T-helper 2 cell treated with Interferon-gamma antibody and Interleukin-4, amounts not matched to agents 5 μg/mL and 100 μg/mL, for 36 hours (primary cell): ENCODE results near the gene KLHL11.

Source experiments
- DNase-seq: peaks from one replicate; pipeline ENCODE4 v3.0.0; 2021; ENCODE audit warnings: low spot score
- H3K27ac Mint-ChIP-seq: one replicate; pipeline ENCODE4 v1.8.0; 2021; ENCODE audit warnings: mild to moderate bottlenecking, mixed read lengths
- H3K27me3 Mint-ChIP-seq: one replicate; pipeline ENCODE4 v1.8.0; 2021; ENCODE audit warnings: low read depth, mixed read lengths
- H3K36me3 Mint-ChIP-seq: one replicate; pipeline ENCODE4 v1.8.0; 2021; ENCODE audit warnings: low read depth, mixed read lengths
- H3K4me1 Mint-ChIP-seq: one replicate; pipeline ENCODE4 v1.8.0; 2021; ENCODE audit warnings: low read depth, mixed read lengths
- H3K4me3 Mint-ChIP-seq: one replicate; pipeline ENCODE4 v1.8.0; 2022; ENCODE audit warnings: mild to moderate bottlenecking, moderate library complexity, mixed read lengths
- H3K9me3 Mint-ChIP-seq: one replicate; pipeline ENCODE4 v1.8.0; 2021; ENCODE audit warnings: mixed read lengths

KLHL11 gene, protein sequence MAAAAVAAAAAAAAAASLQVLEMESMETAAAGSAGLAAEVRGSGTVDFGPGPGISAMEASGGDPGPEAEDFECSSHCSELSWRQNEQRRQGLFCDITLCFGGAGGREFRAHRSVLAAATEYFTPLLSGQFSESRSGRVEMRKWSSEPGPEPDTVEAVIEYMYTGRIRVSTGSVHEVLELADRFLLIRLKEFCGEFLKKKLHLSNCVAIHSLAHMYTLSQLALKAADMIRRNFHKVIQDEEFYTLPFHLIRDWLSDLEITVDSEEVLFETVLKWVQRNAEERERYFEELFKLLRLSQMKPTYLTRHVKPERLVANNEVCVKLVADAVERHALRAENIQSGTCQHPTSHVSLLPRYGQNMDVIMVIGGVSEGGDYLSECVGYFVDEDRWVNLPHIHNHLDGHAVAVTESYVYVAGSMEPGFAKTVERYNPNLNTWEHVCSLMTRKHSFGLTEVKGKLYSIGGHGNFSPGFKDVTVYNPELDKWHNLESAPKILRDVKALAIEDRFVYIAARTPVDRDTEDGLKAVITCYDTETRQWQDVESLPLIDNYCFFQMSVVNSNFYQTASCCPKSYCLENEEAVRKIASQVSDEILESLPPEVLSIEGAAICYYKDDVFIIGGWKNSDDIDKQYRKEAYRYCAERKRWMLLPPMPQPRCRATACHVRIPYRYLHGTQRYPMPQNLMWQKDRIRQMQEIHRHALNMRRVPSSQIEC

DNA sequence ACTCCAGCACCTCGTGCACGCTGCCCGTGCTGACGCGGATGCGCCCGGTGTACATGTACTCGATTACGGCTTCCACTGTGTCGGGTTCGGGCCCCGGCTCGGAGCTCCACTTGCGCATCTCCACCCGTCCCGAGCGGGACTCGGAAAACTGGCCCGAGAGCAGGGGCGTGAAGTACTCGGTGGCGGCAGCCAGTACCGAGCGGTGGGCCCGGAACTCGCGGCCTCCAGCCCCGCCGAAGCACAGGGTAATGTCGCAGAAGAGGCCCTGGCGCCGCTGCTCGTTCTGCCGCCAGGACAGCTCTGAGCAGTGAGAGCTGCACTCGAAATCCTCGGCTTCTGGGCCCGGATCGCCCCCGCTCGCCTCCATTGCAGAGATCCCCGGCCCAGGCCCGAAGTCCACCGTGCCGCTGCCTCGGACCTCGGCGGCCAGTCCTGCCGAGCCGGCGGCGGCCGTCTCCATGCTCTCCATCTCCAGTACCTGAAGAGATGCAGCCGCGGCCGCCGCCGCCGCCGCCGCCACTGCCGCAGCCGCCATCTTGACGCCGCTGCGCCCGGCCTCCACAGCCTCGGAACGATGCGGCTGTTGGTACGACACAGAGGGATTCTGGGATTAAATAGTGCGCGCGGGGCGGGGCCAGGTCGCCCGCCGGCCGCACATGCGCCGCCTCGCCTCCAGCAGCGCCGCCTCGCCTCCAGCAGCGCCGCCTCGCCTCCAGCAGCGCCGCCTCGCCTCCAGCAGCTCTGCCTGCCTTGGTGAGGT lies at the start of gene KLHL11:
TSS of gene KLHL11 (minus strand) at position 588 of the 760 bp plus-strand sequence. CDS start at position 535, 53 bp downstream.
- DNase-seq, result peak; percentile 92
- no peaks in the 10 kb centered on the region for H3K27me3 Mint-ChIP-seq
- peak within 1 kb of the TSS; percentile 86 for H3K27ac Mint-ChIP-seq
- no peak within 1 kb of the TSS for H3K4me3 Mint-ChIP-seq
- H3K36me3 Mint-ChIP-seq, result peaks cover 35% of the 10 kb centered on the region
- no peaks in the 10 kb centered on the region for H3K9me3 Mint-ChIP-seq
- peaks cover 47% of the 10 kb centered on the region for H3K4me1 Mint-ChIP-seq

DNA sequence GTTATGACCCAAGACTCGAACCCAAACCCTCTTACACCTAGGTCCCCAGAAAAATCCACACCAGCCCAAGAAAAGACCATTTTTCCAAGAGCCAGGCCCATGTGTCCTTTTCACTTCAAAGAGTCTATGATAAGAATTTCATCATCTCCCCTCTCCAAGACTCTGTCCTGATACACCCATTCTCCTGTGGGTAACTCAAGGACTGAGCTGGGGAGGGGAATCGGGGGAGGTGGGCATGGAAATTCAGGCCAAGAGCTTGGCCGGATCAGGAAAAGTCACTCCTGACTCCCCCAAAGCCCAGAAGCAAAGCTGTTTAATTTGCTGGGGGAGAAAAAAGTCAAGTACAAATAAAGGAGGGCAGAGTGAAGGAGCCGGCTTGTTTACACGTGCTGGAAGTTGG lies 49.8 kb upstream of the KLHL11 start:
- no peak for DNase-seq
- H3K4me1 Mint-ChIP-seq, result peaks cover 34% of the 10 kb centered on the region
- H3K36me3 Mint-ChIP-seq, result peaks cover 46% of the 10 kb centered on the region
- H3K9me3 Mint-ChIP-seq, result no peaks in the 10 kb centered on the region
- H3K27ac Mint-ChIP-seq, result no peak overlapping the region
- no peaks in the 10 kb centered on the region for H3K27me3 Mint-ChIP-seq
- H3K4me3 Mint-ChIP-seq, result no peak overlapping the region

DNA sequence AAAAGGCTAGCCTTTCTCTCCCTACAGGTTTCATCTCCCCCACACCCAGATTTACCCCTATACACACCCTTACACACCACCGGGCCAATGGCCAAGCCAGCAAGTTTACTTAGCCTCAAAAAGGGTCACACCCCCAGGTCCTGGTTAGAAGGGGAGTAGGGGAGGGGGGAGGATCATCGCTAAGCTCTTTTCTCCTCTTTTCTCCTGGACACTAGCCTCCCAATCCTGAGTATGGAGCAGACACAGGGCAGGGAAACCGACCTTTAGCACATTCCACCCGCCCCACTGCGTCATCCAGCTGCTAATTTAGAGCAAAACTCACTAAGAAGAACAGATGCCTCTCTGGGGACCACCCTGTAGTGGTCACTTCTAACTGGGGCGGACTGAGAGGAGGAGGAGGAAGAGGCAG lies 49.1 kb upstream of the KLHL11 start:
- Mint-ChIP-seq H3K9me3 (no peaks in the 10 kb centered on the region), H3K36me3 (peaks cover 53% of the 10 kb centered on the region), H3K4me3 (no peak overlapping the region), H3K27me3 (no peaks in the 10 kb centered on the region), H3K27ac (no peak overlapping the region), H3K4me1 (peaks cover 28% of the 10 kb centered on the region)
- no peak for DNase-seq

DNA sequence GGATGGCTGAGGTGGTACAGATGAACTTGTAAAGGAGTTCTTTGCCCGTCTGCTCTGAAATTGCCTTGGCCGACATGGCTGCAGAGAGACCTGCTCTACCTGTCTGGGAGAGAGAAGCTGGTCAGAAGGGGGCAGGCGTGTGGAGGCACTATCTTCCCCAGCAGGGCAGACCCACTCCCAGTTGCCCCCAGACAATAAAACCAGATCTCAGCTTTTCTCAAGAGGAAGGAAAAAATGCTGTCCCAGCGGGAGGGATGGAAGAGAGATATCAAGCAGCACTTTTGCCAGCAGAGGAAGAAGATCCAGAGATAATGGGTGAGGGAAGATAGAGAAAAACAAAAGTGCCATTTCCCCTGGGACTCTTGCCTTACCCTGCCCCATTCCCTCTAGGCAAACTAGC lies 48.6 kb upstream of the KLHL11 start:
- H3K9me3 Mint-ChIP-seq, result no peaks in the 10 kb centered on the region
- no peak overlapping the region for H3K4me3 Mint-ChIP-seq
- H3K36me3 Mint-ChIP-seq, result peaks cover 54% of the 10 kb centered on the region
- H3K4me1 Mint-ChIP-seq, result peaks cover 26% of the 10 kb centered on the region
- H3K27me3 Mint-ChIP-seq, result no peaks in the 10 kb centered on the region
- DNase-seq, result no peak
- peak overlapping the region; percentile 43 for H3K27ac Mint-ChIP-seq

DNA sequence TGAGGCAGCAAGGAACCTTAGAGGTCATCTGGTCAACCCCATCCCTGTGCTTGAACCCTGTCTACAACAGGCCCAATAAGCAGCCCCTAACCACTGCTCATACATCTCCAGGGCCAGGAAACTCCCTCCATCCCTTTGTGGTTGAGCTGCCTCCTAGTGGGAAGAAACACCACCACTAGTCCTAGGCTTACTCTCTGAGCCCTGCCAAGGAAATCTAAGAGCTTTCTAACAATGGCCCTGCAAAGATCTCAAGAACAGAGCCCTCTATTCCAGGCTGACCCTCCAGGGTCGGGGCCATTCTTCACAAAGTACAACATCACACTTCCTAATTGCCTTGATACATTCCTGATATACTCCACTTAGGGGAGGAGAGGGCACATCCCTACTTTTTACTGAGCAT lies 47.7 kb upstream of the KLHL11 start:
- no peak for DNase-seq
- H3K4me3 Mint-ChIP-seq, result no peak overlapping the region
- peaks cover 58% of the 10 kb centered on the region for H3K36me3 Mint-ChIP-seq
- no peaks in the 10 kb centered on the region for H3K27me3 Mint-ChIP-seq
- H3K9me3 Mint-ChIP-seq, result no peaks in the 10 kb centered on the region
- H3K4me1 Mint-ChIP-seq, result peaks cover 26% of the 10 kb centered on the region
- no peak overlapping the region for H3K27ac Mint-ChIP-seq

DNA sequence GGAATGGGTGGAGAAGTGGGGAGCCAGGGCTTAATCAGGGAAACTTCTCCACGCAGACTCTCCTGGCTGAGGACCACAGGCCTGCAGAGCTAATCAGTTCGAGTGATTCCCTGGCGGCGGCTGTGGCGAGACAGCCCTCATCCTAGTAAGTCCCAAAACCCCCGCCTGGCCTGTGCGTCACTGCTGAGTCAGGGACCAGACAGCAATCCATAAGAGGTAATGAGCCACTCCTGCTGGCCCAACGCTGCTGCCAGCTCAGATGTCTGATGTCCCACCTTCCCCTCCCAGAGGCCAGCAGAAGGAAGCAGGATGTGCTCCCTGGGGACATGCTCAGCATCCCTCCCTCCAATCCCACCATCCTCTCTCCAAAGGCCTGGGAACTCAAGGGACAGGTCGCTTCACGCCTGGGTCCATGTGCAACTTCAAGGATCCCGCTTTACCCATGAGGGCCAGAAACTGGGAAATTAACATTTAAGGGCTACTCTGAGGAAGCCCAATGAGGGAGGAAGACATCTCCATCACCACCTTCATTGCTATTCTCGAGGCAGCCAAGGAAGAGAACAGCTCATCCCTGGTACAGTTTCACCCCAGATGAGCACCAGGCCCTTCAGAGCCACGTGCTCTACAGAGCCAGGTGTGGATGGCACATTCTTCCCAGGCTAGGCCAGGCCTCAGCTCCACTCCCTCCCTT lies 45.6 kb upstream of the KLHL11 start:
- peaks cover 62% of the 10 kb centered on the region for H3K36me3 Mint-ChIP-seq
- H3K27ac Mint-ChIP-seq, result no peak overlapping the region
- H3K27me3 Mint-ChIP-seq, result no peaks in the 10 kb centered on the region
- no peaks in the 10 kb centered on the region for H3K9me3 Mint-ChIP-seq
- DNase-seq, result no peak
- peaks cover 18% of the 10 kb centered on the region for H3K4me1 Mint-ChIP-seq
- no peak overlapping the region for H3K4me3 Mint-ChIP-seq

DNA sequence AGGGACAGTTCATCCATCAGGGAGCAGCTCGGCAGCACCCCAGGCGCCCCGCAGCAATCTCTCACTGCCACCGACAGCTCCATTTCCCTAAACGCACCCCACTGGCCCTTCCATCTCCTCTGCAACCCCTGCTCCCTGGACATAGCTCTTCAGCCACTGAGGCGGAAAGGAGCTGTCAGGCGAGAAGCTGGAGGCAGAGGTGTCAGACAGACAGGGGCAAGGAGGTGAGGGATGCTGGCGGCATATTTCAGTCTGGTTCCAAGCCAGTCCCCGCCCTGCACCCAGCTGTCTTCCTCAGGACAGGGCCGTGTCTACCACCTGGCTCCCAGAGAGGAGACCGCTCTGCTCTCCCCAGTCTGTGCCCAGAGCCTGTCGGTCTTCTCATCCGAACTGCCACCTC lies 43.9 kb upstream of the KLHL11 start:
- no peak overlapping the region for H3K27ac Mint-ChIP-seq
- H3K4me3 Mint-ChIP-seq, result no peak overlapping the region
- no peak for DNase-seq
- no peaks in the 10 kb centered on the region for H3K9me3 Mint-ChIP-seq
- H3K27me3 Mint-ChIP-seq, result no peaks in the 10 kb centered on the region
- peaks cover 63% of the 10 kb centered on the region for H3K36me3 Mint-ChIP-seq
- H3K4me1 Mint-ChIP-seq, result peaks cover 5% of the 10 kb centered on the region

DNA sequence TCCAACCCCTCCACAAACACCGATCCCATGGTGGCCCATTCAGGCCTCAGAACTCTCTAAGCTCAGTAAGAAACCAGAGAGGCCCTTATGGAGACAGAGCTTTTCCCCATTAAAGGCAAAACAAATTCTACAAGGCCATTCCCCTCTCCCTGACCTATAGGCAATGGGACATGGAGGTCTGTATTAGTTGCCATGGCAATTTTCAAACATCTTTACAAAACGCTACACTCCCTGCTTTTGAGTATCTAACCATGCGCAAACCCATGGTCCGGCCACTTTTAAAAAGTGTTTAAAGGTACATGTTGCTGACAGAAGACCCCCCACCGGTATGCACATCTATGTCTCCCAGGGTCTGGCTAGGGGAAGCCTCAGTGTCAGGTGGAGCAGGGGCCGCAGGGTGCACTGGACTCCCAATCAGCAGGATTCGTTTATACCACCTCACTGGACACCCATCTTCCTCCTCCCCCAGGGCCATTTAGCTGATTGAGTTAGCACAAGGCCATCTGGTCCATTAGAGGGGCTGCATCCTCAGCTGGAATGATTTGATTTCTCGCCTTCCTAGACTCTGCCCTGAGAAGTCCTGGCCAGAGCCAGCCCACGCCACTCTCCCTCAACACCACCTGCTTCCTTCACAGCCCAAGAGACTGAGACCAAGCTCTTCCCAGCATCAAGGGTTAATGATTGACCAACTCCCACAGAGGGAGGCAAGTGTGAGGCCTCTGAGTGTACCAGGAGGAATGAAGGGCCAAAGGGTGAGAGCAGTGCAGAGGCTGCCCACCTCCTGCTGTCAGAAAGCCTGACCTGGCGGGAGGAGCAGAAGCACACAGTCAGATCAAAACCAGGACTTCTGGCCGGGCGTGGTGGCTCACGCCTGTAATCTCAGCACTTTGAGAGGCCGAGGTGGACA lies 42.7 kb upstream of the KLHL11 start:
- no peaks in the 10 kb centered on the region for H3K27me3 Mint-ChIP-seq
- H3K36me3 Mint-ChIP-seq, result peaks cover 60% of the 10 kb centered on the region
- H3K4me1 Mint-ChIP-seq, result no peaks in the 10 kb centered on the region
- no peaks in the 10 kb centered on the region for H3K9me3 Mint-ChIP-seq
- H3K4me3 Mint-ChIP-seq, result no peak overlapping the region
- H3K27ac Mint-ChIP-seq, result no peak overlapping the region
- DNase-seq, result no peak

DNA sequence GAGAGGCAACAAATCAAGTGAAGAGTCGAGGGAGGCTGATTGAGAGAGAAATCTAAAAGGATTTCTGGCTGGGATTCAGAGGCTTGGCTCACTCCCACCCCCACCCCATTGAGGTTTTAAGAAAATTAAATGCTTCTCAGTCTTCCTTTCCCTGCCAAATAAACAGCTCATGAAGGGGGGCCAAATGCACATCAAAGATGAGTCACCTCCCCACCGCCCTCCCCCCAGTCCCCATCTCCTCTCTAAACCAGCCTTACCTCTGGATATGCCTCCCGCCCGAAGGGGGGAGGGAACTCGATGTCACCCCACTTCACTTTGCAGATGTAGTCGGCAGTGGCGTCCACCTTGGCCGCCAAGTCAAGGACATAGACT lies 41.9 kb upstream of the KLHL11 start:
- Mint-ChIP-seq H3K36me3 (peaks cover 54% of the 10 kb centered on the region), H3K27ac (no peak overlapping the region), H3K4me3 (no peak overlapping the region), H3K27me3 (no peaks in the 10 kb centered on the region), H3K4me1 (no peaks in the 10 kb centered on the region), H3K9me3 (no peaks in the 10 kb centered on the region)
- DNase-seq, result no peak

DNA sequence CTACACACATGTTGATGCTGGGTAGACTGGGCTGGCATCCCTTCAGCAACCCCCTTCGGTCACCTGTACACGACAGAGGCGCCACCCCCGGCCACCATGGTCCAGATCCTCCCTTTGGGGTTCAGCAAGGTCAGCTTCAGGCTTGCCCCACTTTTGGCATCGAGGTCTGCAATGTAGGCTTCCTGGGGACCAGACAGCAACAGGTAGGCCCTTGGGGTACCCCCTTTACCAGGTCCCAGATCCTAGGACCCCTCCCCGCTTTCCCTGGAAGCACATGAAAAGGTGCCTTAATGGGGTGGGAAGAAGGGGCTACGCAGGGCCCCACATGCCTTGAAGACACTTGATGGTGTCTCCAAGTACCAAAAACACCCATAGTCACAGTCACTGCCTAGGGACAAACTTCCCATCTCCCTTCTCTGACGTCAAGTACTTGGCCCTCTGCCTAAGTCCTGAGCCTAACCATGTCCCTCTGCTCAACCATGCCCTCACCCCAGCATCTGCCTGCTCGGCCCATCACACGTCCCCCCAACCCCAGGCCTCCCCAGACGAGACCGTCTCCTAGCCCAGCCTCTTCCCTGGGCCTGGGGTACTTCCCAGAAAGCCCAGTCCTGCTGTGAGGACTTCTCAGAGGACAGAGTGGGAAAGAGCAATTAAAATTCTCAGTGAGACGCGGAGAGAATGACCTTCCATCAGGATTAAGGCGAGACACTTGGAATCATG lies 41.4 kb upstream of the KLHL11 start:
- Mint-ChIP-seq H3K36me3 (peaks cover 56% of the 10 kb centered on the region), H3K4me3 (no peak overlapping the region), H3K27ac (no peak overlapping the region), H3K9me3 (no peaks in the 10 kb centered on the region), H3K4me1 (no peaks in the 10 kb centered on the region), H3K27me3 (no peaks in the 10 kb centered on the region)
- DNase-seq, result no peak

DNA sequence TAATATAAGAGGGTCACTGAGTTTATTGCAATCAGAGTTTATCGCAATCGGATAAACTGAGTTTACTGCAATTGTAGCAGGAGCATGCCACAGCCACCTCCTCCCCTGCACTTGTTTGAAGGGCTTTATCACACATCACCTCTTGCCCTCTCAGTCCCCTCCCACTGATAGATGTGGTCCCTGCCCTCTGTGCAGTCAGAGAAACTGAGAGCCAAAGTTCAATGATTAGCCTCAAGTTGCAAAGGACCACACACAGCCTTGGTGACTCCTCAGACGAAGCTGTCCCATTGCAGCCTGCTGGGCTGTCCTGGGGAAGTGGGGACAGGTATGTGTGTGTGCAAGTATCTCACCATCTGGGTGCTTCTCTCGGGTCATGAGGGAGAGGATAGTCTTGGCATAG lies 39.9 kb upstream of the KLHL11 start:
- H3K9me3 Mint-ChIP-seq, result no peaks in the 10 kb centered on the region
- no peaks in the 10 kb centered on the region for H3K27me3 Mint-ChIP-seq
- H3K4me1 Mint-ChIP-seq, result no peaks in the 10 kb centered on the region
- no peak overlapping the region for H3K4me3 Mint-ChIP-seq
- peaks cover 53% of the 10 kb centered on the region for H3K36me3 Mint-ChIP-seq
- DNase-seq, result no peak
- no peak overlapping the region for H3K27ac Mint-ChIP-seq

DNA sequence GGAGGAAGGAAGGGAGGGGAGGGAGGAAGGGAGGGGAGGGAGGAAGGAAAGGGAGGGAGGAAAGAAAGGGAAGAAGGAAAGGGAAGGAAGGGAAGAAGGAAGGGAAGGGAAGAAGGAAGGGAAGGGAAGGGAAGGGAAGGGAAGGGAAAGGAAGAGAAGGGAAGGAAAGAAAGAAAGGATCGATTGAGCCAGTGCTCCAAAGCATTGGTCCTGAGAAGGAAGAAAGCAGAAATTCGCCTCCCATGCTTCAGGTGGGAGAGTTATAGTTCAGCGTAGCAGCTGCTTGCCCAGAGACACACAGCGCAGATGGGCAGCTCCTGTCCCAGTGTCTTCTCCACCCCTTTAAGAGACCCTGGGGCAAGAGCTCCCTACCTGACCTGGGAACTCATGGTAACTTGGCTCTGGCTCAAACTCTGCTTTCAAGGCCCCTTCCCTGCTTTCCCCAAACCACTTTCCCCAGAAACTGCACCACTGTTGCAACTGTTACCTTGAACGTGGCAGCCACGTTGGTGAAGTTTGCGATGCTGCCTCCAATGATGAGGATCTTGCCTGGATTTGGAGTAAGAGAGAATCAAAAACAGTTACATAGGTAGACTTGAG lies 39.1 kb upstream of the KLHL11 start:
- Mint-ChIP-seq H3K9me3 (no peaks in the 10 kb centered on the region), H3K27ac (no peak overlapping the region), H3K36me3 (peaks cover 46% of the 10 kb centered on the region), H3K4me3 (no peak overlapping the region), H3K27me3 (no peaks in the 10 kb centered on the region), H3K4me1 (no peaks in the 10 kb centered on the region)
- no peak for DNase-seq
